GM12872 (cell line): ENCODE results near the gene SEMA3D.

ENCODE experiments used
- CTCF ChIP-seq: IDR thresholded peaks from 3 replicates; pipeline ENCODE4 v1.5.1; 2011; ENCODE audit warnings: low read depth, mild to moderate bottlenecking, low read length, moderate library complexity; ENCODE audit not compliant: insufficient read depth

SEMA3D gene

GRCh38 chr7:85070967-85071628 lies 115.8 kb downstream of the SEMA3D start:
- TF ChIP-seq CTCF = no peak

- no peak for TF ChIP-seq CTCF
Observed at GRCh38 chr7:85068799-85069198, 118.1 kb downstream of the SEMA3D start.

- no peak for TF ChIP-seq CTCF
Observed at GRCh38 chr7:85067371-85067770, 119.5 kb downstream of the SEMA3D start.

- no peak for TF ChIP-seq CTCF
Observed at GRCh38 chr7:85065888-85066485, 120.9 kb downstream of the SEMA3D start.

GRCh38 chr7:85065306-85065705 lies 121.5 kb downstream of the SEMA3D start:
- TF ChIP-seq CTCF = no peak

GRCh38 chr7:85062651-85063050 lies 124.2 kb downstream of the SEMA3D start:
- TF ChIP-seq CTCF = no peak

GRCh38 chr7:85061456-85061855 lies 125.4 kb downstream of the SEMA3D start:
- no peak for TF ChIP-seq CTCF
